GM10266 (cell line): ENCODE measurements around the gene PBLD.

Source experiments
- DNase-seq: peaks from one replicate; pipeline ENCODE4 v3.0.0; 2012; ENCODE audit errors: extremely low spot score
- CTCF ChIP-seq: IDR thresholded peaks from 2 replicates; pipeline ENCODE4 v1.5.1; 2012; ENCODE audit warnings: mild to moderate bottlenecking, low read depth; ENCODE audit not compliant: control insufficient read depth, insufficient read depth; ENCODE audit errors: missing control alignments

The PBLD gene

GRCh38 chr10:68271196-68271882, 61.4 kb downstream of the PBLD start:
- no peak for TF ChIP-seq CTCF
- no peak for DNase-seq

GRCh38 chr10:68269562-68270290, 63.0 kb downstream of the PBLD start:
- no peak for DNase-seq
- TF ChIP-seq CTCF: no peak

- TF ChIP-seq CTCF: no peak
- DNase-seq: no peak
Measured at GRCh38 chr10:68261132-68261856, 71.4 kb downstream of the PBLD start.

GRCh38 chr10:68253346-68253745, 79.4 kb downstream of the PBLD start:
- TF ChIP-seq CTCF: no peak
- no peak for DNase-seq

- no peak for TF ChIP-seq CTCF
- DNase-seq: no peak
Measured at GRCh38 chr10:68251625-68252495, 80.9 kb downstream of the PBLD start.

- no peak for DNase-seq
- TF ChIP-seq CTCF: no peak
Measured at GRCh38 chr10:68251151-68251550, 81.6 kb downstream of the PBLD start.
